Measurements from ENCODE around the gene MGRN1.

- TF ChIP-seq CTCF (conservative IDR thresholded peaks at IDR 0.05; ENCODE audit: low read depth, low read length) (no peak), EZH2phosphoT487 (IDR thresholded peaks at IDR 0.05; ENCODE audit: borderline replicate concordance, low read length) (no peak), EZH2 (IDR thresholded peaks at IDR 0.05; ENCODE audit: low read length, unreplicated experiment) (no peak)
Measured at GRCh38 chr16:4625560-4626159, 1.0 kb downstream of the MGRN1 start.
